ENCODE measurements around the gene TMEM132C.

The TMEM132C gene

DNA sequence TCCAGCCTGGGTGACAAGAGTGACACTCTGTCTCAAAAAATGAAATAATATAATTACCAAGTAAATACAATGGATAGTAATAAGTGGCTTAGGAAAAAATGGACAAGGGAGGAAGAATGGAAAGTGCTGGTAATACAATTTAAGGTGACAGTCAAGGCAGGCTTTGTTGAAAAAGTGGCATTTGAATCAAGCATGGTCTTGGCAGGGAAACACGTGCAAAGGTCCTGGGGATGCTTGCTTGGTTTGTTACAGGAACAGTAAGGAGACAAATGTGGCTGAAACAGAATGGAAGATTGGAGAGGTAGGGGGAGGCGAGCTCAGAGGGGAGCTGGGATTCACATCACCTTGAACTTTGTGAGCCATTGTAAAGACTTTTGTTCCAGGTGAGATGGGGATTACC lies 153.2 kb downstream of the TMEM132C start:
- DNase-seq (ENCODE audit: low spot score) = no peak

DNA sequence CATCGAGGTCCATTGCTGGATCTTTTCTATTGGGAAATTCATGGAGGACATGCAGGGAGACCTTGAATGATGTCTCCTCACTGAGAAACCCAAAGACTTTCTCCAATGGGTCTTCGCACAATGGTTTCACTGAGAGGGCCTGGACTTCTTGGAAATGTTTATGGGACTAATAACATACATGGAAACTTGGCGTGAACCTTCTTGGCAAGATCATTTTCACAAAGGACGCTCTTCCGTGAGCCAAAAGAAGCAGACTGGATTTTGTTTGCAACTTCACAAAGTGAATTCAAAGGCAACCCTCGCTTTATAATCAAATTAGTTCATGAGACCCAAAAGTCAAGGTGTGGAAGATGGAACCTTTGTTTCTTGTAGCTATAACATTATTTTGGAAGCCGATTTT lies 154.4 kb downstream of the TMEM132C start:
- no peak for DNase-seq (ENCODE audit: low spot score)

DNA sequence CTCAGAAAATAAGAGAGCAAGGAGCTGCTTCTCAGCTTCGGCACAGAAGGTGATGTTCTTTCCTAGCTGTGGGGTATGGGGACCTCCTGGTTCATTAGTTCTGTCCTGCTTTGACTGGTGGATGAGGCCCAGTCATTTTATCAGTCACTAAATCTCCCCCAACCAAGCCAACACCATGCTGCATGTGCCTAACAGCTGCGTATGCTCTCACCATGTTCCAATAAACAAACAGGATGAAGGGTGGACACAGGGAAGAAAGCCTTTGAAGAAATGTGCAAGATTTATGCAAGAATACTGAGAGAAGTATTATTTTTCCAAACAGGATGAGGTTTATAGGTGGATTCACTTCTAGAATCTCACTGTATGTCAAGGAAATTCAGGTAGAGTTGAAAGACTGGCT lies 156.2 kb downstream of the TMEM132C start:
- no peak for DNase-seq (ENCODE audit: low spot score)

DNA sequence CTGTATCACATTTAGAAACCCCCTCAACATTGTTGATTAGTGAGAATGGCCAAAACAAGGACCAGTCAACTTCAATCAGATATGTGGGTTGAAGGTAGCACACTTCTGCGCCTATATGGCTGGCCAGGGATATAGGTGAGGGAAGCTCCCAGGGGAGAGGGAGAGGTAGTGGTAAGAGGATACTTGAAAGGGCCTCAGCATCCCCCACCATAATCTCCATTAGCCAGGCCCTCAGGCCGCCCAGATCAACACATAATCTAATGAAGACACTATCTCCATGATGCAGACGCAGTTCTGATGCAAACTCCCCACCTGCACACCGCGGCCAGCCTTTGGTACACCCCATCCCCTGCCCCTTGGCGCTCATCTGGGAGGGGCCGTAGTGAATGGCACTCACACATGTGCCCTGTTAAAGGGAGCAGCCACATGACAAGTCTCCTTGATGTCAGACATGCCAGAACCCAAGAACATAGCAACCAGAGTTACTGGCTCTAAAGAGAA lies 158.0 kb downstream of the TMEM132C start:
- DNase-seq (ENCODE audit: low spot score) = no peak

DNA sequence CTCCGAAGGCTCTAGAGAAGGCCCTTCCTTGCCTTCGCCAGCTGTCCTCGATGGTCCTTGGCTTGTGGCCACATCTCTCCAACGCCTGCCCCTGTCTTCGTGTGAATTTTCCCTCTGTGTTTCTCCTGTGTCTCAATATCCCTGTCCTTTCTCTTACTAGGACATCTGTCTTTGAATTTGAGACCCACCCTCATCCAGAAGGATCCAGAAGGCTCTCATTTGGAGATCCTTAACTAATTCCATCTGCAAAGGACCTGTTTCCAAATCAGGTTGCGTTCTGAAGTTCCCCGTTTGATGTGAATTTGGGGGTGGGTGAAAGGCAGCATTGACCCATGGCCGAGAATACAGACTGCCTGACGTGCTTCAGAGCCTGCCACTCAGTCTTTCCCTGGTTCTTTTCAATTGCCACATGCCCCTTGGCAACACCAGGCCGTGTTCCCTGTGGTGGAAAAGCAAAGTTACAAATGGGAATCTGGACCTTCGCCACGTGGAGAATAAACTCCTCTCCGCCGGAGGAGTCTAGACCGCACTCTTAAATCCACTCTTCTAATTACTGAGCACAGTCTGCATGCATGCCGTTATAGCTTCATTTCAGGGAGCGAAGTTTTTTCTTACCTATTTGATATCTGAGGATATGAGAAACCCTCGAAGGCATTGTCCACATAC lies 158.8 kb downstream of the TMEM132C start:
- DNase-seq (ENCODE audit: low spot score) = no peak

DNA sequence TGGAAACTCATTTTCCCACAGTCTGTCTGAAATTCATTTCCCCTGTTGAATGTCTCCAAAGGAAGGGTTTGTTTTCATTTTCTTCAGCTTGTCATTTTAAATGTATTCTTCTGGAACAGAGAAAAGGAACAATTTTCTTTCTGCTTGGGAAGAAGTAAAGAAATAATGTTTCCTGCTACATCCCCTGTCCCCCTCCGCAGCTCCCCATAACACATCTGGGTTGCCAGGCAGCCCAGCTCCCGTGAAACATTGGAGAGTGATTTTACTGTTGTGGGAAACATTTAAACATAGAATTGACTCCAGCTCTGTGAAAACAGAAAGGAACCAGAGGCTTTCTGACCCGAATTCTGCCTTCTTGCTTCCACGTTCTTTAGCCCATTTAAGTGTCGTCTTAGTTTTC lies 159.5 kb downstream of the TMEM132C start:
- no peak for DNase-seq (ENCODE audit: low spot score)

DNA sequence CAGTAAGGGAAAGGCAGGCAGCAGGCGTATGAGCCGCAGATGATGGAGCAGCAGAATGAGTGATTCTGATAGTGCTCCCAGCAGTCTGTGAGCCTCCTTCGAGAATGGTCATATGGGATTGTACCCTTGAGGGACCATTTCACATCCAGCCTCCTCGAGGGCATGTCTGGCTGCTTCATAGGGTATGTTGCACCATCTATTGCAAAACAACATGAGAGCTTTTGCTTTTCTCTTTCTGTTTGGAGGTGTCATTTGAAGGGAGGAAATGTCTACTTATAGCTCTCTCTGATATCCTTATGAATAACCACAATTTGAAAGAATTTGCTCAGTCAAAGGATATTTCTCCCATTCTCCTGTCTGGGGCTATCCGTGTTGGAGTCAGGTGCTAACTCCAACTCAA lies 172.8 kb downstream of the TMEM132C start:
- DNase-seq (ENCODE audit: low spot score) = no peak

DNA sequence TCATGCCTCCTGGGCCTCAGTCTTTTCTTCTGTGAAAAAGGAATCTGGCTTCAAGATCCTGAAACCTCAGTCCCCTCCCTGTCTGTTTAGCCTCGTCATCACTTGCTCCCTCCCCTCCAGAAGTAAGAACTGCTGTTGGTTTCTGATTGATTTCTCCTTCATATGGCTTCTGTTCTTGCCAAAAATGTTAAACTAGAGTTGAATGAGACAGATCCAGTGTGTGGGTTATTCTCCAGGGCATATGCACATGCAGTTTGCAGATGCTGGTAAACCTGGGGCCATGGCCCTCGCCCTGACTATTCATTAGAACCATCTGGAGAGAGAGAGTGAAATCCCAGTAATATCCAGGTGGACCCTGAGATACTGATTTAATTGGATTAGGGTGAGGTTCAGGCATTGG lies 175.1 kb downstream of the TMEM132C start:
- no peak for DNase-seq (ENCODE audit: low spot score)

DNA sequence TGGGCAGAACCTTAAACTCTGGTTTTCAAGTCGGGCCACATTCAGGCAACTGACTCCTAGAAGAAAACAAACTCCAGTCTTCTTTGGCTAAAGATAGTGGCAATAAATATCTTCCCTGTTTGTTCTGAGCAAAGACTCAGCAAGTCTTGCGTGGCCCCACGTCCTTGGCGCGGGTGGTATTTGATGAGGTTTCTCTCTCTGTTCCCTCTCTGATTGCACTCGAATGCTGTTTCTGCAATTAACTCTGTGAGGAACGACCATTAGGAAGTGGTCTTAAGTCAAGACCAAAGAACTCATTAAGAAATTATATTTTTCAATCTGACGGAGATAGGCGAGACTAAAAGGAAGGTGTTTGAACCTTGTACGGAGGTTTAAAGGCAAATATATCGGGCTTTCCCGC lies 177.6 kb downstream of the TMEM132C start:
- no peak for DNase-seq (ENCODE audit: low spot score)

DNA sequence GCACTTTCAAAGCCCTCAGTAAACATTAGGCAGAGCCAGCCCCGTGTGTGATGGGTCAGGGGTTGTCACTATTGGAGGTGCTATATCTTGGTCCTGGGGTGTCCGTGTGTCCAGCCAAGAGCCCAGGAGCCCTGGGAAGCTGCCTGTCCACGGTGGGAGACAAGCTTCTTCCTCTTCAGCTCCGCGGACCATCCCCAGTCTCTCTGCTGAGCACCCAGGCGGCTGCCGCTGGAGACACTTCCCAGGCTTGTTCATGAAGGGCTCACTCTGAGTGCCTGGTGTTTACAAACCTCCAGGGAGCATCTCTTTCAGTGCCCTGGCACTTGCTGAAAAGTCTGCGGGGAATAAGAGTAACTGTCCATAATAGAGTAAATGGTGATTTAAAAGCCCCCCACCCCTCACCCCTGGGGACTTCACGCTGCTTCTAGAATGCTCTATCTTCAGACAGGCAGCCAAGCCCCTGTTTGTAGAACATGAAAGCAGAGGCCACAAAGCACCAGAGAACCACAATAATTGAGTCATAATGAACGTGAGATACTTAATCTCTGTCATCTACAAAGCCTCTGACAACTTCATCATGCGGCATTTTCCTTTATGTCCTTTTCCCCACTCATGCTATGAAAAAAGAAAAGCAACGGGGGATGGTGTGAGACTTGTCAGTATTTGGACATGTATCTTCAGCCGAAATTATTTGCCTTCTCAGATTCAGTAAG lies 178.6 kb downstream of the TMEM132C start:
- DNase-seq (ENCODE audit: low spot score) = no peak

DNA sequence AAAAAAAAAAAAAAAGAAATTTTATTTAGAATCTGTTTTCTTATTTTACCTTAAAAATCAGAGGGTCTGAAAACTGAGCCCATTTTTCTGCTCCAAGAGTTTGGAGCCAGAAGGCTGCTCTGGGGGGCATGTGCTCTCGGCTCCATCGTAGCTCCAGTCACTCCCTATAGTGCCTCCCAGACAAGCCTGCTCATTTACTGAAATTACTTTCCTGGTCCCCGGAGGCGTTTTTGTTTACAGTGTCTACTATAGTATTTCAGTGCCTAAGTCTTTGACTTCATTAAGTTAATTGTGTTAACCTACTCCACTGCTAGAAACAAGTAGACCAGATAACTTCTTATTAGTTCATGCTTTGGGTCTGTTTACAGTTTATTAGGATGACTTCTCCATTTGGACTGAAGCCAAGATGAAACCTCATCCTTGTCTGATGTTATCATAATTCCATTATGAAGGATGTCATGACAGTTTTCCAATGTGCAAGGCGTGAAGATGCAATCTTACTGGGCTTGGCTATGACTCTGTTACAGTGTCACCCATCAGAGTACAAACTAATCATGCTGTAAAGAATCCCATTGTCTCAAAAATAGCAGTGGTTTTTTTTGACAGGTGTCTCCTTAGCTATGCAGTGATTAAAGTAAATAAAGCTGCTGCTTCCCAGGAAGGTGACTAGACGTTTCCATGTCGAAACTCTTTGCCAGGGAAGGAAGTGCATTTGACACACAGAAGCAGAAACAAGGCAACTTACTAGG lies 182.3 kb downstream of the TMEM132C start:
- no peak for DNase-seq (ENCODE audit: low spot score)

DNA sequence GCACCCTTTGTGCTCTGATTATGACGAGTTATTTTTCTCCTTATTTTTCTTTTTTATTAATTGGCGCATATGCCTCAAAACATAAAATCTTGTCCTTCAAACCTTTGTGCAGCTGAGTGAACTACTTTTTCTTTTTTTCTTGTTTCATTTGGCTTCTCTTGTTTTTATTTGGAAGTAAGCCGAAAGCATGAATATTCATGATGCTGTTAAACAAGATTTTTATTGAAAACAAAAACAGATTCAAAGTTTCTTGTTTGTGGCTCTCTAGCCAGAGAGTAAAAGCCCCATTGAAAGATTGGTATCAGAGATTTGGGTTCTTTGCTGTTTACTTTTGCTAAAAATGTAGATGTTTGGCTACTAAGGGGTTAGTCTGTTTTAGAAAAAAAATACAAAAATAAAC lies 183.8 kb downstream of the TMEM132C start:
- DNase-seq (ENCODE audit: low spot score) = no peak

DNA sequence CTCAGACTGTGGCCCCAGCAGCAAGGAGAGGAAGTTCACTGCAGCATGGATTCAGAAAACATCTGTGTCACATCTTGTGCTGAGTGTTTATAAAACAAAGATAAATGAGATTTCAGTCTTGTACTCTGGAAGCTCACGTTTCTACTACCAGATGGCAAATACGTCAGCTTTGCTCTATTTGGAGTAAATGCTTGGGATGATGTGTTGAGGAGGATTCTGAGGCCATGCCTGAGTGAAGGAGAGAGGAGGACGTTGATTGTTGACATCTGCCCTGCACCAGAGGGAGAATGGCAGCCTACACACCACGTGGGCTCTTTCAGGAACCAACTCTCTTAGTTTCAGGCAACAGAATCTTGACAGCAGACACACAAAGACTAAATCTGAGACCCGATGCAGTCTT lies 188.9 kb downstream of the TMEM132C start:
- DNase-seq (ENCODE audit: low spot score) = no peak

DNA sequence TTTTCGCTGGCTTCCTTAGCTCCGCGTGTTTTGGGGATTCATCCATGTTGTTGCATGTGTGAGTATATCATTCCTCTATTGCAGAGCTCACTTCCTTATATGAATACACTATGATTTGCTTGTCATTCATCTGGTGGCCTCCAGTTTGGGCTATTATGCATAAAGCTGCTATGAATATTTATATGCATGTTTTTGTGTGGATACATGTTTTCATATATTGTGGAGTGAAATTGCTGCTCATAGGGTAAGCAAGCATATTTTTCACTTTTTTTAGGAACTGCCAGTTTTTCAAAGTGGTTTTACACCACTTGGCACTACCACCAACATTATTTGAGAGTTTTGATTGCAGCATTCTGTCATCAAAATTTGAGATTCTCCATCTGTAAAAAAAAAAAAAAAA lies 190.0 kb downstream of the TMEM132C start:
- DNase-seq (ENCODE audit: low spot score) = no peak

DNA sequence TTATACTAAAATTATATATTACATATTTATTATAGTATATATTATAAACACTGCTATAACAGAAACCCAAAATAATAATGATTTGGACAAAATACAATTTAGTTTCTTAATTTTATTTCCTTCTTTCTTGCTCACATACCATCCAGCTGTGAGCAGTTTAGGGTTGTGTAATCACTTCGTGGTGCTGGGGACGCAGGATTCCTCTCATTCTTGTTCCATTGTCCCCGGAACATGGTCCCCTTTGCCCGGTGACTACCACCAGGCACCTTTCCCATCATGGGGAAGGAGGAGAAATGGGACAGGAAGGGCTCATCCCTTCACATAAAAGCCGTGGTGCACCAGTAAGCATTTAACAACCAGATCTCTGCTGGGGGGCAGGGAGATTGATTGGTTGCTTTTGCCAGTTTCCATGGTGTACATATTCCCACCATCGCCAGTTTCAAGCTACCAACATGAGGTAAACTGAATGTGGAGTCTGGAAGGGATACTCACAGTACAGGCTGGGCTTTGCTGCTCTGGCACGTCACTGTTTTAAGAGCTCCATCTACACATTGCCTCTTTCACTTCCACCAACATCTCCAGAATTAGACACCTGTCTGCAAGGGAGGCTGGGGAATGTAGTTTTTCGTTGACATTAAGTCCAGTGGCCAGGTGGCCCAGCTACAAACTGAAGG lies 191.5 kb downstream of the TMEM132C start:
- DNase-seq (ENCODE audit: low spot score) = no peak

DNA sequence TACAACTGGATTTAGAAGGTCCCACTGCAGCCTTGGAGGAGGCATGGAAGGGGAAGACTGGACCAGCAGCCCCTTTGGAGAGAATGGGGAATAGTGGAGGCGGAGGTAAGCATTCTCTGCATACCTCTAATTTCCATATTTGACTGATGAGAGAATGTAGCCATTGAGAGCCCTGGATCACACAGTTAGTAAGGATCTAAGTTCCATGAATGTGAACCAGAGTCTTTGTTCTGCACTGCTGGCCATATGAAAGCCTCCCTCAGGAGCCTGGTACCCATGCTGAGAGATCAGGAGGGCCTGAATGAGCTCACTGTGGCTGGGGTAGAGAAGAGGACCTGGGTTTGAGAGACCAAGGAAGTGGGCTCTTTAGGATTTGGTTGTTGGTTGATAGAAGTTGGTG lies 192.1 kb downstream of the TMEM132C start:
- no peak for DNase-seq (ENCODE audit: low spot score)

DNA sequence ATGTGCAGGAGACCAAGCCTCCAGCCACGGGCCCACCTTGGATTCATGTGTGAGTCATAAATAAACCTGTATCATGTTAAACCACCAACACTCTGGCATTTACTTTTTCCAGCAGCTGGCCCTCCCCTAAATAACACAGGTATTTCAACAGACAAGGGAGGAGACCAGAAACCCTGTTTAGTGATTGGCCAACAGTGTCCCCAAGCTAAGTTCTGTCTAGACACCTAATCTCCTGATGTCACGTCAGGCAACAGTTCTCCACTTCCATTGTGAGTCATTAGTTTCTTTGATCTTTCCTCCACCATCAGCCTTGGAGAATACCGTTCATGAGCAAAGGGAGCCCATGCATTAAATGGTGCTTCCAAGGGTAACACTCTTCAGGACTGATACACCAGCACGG lies 196.9 kb downstream of the TMEM132C start:
- DNase-seq (ENCODE audit: low spot score) = no peak

DNA sequence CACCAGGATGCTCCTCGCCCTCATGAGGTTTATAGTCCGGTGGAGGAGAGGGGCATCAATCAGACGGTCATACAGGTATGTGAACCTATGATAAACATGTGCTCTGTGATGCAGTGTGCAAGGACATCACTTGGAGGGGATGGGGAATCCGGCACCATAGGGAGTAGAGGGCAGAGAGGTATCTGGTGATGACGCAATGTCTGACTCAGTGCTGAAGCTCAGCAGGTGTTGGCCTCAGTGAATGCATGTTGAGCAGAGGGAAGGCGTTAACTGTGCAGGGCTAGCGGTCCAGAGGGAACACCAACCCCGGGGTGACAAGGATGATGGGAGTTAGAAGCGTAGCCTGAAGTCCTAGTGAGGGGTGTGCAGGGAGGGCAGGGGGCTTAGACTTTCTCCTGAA lies 200.9 kb downstream of the TMEM132C start:
- DNase-seq (ENCODE audit: low spot score) = no peak

DNA sequence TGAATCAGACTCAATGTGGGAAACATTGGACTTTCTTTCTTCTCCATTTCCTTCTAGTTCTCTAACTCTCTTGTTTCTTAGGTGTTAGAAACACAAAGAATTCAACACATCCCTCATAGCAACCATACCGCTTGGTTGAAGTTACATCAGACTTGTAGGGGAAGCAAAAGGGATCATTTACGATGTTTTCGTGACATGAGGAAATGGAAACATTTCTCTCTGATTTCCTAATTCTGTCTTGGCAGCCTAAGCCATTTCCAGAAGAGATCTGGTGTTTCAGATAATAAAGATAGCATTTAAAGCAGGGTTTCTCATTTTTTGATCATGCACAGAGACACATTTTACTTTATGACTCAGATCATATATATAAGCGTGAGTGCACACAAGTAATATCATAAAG lies 202.0 kb downstream of the TMEM132C start:
- no peak for DNase-seq (ENCODE audit: low spot score)

DNA sequence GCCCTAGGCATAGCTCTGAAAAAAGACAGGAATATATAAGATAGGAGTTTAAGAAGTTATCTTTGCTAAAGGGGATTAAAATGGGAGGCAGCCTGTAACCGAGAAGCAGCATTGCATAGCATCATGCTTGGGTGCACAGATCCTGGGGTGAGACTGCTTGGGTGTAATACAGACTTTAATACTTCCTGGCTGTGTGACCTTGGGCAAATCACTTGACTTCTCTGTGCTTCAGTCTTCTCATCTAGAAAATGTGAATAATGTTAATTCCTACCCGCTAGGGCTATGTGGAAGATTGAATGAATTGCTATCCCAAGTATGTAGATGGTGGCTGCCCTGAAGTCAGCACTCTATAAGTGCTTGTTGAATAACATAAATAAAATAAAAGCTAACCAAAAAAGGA lies 204.5 kb downstream of the TMEM132C start:
- DNase-seq (ENCODE audit: low spot score) = no peak

DNA sequence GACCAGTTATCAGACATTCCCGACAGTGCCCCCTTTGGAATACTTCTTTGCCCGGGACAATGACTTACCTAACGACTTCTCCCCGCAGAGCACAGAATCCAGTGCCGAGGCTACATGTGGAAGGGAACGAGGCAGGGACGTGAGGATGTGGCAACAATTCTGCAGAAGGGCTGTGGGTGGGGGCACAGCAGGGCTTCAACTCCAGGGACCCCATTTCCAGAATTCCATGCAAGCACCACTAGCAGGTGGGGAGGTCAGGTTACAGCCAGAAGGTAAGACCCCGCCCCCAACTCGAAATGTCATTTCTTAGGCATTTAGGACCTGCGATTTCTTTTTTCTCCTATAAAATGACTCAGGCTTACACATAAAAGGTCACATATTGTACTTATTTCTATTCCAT lies 207.9 kb downstream of the TMEM132C start:
- DNase-seq (ENCODE audit: low spot score) = no peak

DNA sequence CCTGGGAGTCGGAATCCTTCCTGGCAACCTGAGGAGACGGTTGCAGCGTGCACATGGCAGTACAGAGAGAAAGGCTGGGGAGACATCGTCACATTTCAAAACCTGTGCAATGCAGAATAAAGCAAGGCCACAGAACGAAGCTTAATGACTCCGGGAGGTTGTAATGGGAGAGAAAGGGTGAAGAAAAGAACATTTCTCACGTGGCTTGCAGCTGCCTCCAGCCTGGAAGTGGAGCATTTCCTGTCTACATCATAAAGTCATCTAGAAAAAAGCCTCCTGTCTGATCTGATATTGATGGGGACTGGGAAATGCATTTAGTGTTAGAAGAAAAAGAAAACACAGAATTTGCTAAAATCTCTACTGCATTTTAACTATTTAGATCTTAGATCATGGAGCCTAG lies 209.3 kb downstream of the TMEM132C start:
- DNase-seq (ENCODE audit: low spot score) = no peak
